ENCODE measurements around the gene LRRD1.
A peak's percentile ranks its signal among the peaks of the same experiment; 100 is the strongest.

Gene LRRD1

DNA sequence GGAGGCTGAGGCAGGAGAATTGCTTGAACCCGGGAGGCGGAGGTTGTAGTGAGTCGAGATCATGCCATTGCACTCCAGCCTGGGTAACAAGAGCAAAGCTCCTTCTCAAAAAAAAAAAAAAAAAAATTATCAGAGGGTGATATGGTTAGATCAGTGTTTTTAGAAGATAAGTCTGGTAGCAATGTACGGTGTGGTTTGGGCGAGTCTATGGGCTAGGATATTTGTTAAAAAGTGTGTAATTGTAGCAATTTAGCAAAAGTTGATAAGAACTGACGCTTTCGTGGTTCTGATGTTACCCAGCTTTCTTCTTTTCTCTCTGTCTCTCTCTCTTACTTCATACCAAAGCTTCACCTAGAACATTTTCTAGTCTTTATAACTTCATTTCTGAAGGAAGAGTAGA lies 37.8 kb downstream of the LRRD1 start:
- DNase-seq (ENCODE audit: low spot score), result no peak

GRCh38 chr7:92137557-92137956 lies 41.4 kb downstream of the LRRD1 start:
- no peak for DNase-seq (ENCODE audit: low spot score)

DNA sequence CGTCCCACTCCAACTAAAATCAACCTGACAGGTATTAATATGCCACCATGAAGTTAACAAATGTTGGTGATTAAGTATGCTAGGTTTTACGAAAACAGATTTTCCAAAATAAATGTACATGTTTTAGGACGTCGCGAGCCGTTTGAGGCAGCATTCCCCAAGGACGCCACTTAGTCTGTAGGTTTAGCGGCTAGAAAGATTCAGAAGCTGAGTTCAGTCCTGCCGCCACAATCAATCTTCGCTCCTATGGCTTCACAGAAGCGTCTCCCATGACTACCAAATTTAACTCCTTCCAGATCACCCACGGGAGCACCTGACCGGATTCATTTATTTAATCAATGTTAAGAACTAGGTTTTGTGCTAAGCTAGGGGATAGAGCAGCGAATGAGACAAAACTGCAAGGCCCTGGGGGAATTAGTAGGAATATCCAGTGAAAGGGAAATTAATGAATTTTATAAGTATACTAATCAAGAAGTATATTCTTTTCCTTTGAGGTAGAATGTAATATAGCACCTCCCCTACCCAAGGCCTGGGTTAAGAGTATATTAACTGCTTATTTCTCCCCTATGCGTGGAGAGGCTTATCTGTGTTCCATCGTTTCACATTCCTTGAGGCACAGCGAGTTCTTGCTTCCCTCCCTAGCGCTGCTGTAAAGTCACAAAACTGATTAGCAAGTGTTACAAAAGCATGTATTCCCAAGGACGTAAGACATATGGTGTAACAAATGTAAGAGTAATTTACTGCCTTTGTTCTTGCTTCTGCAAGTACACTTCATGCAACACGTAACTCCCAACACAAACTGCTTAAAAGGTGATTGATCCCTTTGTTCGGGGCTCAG lies 43.7 kb downstream of the LRRD1 start:
- peak; percentile 17 for DNase-seq (ENCODE audit: low spot score)

- peak; percentile 93 for DNase-seq (ENCODE audit: low spot score)
These were observed 44.5 kb downstream of the LRRD1 start, which contains the start of gene CYP51A1 for GRCh38 chr7:92134271-92135051. Gene CYP51A1 (minus strand): TSS chr7:92134477. CDS start chr7:92134364, 113 bp downstream.

DNA sequence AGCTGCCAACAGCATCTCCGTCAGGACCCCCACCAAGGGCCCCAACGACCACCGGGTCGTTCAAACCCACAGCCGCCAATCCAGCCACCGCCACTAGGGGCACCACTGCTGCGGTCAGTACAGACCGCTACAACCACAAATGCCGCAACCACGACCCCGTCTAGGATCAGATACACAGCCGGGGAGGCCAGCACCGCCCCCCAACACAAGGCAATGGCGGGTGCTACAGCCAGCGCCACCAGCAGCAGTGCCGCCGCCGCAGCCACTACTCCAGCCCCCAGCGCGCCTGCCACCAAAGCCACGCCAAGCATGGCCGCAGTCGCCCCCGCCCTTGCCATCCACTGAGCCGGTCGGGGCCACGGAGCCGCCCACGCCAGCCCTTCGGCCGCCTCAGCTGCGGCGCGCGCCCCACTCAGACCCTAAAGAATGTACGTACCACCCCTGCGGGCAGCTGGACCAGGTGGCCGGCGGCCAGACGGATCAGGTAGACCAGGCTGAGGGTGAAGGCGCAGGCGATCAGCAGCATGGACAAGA lies 45.1 kb downstream of the LRRD1 start:
- peak; percentile 72 for DNase-seq (ENCODE audit: low spot score)

GRCh38 chr7:92133133-92133736 lies 45.7 kb downstream of the LRRD1 start:
- DNase-seq (ENCODE audit: low spot score), result no peak

- no peak for DNase-seq (ENCODE audit: low spot score)
These were observed 47.1 kb downstream of the LRRD1 start for GRCh38 chr7:92131764-92132330.

DNA sequence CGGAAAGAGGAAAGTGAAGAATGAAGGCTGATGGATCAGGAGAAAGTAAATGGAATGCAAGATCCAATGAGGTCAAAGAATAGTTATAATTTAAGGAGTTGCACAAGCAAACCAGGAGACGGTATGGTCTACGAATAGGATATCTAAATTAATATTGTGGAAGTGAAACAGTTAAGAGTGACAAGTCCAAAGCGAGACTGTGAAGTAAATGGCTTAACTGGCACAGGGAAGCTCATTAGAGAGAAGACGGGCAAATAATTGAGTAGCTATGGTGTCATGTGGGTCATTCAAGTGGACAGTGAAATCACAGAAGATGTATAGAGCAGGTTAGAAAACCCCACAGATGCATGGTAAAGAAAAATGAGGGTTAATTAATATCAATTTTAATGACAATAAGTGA lies 47.8 kb downstream of the LRRD1 start:
- no peak for DNase-seq (ENCODE audit: low spot score)

DNA sequence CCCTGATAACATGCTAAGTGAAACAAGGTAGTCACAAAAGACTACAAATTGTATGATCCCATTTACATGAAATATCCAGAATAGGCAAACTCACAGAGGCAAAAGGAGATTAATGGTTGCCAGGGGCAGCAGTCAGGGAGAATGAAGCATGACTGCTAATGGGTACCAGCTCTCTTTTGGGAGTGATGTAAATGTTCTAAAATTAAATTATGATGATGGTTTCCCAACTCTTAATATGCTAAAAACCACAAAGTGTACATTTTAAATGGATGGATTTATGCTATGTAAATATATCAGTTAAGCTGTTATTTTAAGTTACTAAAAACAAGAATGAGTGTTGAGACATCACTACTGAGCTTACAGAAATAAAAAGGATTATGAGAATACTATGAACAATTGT lies 57.3 kb downstream of the LRRD1 start:
- DNase-seq (ENCODE audit: low spot score), result no peak

DNA sequence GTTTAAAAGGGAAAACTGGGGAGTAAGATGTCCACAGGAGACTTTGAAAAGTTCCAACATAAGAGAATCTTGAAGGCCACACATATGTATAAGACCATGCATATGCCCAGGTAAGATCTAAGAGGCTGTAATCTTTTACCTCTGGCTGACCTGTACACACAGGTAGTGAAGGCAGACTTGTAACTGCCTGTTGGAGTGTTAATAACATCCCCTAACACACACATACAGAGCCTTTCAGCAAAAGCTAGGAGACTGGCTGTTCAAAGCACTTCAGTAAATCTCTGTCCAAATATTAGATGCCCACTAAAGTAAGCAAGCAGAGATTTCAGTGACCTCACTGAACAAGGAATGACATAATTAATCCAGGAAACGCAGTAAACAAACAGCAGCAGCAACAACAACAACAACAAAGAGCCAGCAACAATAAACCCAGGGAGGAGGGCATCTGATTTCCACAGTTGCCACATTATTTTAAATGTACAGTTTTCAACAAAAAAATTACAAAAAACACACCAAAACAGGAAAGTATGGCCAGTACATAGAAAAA lies 59.7 kb downstream of the LRRD1 start:
- DNase-seq (ENCODE audit: low spot score), result no peak

GRCh38 chr7:92116949-92117348 lies 62.0 kb downstream of the LRRD1 start:
- DNase-seq (ENCODE audit: low spot score), result no peak

- no peak for DNase-seq (ENCODE audit: low spot score)
These were observed 63.1 kb downstream of the LRRD1 start for GRCh38 chr7:92115821-92116220.

DNA sequence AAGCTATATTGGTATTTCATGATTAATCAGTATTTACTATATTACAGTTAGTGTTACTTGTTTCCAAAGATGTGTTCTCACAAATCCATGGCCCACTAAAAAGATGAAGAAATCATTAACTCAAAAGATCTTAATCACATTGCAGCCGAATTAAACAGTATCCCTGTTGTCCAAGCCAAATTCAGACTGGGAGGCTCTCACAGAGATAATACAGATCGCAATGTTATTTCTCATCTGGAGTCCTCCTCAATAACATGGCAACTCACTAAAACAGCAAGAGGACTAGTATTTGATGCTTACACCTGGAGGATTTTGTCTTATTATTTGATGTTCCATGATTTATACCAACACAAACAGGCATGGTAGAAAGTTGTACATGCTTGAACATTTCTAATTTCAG lies 68.1 kb downstream of the LRRD1 start:
- DNase-seq (ENCODE audit: low spot score), result no peak

DNA sequence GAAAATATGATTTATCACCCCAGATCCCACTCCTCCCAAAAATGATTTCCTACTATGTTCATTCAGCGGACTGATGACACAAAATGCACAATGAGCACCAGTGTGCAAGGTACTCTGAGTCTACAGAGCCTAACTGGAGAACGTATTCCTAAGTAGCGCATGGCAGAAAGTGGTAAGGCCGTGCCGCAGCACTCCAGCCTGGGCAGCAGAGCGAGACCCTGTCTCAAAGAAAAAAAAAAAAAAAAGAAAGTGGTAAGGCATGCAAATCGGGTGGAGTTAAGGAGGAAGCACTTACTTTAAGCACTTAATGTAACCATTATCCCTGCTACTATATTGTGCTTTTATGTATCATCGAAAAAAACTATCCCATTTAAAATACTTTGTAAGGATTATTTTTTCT lies 70.1 kb downstream of the LRRD1 start:
- DNase-seq (ENCODE audit: low spot score), result no peak

DNA sequence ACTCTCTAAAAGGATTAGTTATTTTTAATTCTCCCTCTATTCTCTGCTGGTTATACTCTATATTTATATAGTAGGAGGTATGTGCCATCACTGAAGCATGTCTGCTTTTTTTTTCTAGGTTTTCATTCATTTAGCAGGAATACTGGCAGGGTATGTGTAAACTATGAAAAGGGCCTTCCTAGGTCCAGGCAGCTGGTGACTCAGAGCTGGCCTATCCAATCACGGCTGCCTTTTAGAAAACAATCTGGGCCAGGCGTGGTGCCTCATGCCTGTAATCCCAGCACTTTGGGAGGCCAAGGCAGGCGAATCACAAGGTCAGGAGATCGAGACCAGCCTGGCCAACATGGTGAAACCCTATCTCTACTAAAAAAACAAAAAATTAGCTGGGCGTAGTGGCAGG lies 76.1 kb downstream of the LRRD1 start:
- DNase-seq (ENCODE audit: low spot score), result peak; percentile 60

DNA sequence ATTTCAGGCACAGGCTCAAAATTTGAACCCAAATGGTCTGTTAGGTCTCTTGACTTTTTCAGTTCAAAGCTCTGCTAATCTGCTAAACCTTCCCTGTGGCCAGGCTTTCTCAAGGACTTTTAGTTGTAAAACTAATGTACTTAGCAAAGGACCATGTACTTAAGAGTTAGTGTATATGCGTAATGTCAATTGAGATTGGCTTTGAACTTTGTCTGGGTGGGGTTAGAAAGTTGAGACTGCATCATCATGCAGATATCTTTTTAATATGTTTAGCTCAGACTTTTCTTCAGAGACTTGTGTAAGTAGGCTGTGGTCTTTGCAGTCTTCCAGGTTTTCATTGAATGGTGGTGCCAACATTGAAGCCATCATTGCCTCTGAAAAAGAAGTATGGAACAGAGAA lies 78.4 kb downstream of the LRRD1 start:
- DNase-seq (ENCODE audit: low spot score), result no peak

DNA sequence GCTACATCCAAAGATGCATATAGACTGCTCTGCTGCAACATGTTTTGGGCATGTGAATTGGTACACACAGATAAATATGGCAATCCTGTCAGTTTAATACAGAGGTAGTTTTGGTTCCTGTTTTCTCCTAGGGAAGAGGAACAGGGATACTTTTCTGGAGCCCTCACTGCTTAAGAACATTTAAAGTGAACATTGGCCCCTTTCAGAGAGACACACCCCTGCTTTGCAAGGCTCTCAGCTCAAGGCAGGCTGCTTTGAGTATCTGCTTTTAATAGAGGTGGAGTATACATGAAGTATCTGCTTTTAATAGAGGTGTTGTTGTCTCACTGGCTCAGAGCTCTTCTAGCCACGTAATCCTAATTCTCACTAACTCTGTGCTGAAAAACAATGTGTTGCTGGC lies 83.6 kb downstream of the LRRD1 start:
- DNase-seq (ENCODE audit: low spot score), result no peak
